PC-9 (cell line): ENCODE data around the gene KCNJ5. TPM values are rescaled to one million over a fixed set of nuclear protein-coding genes. Genes with fewer than 3 reads are reported as not detected.

Experiments used
- BruUV-seq: library from RNA; stranded (reverse); fragments of 400-500 nt; replicated peaks from 2 replicates; lab custom pipeline; 2021; lab: Mats Ljungman, UMichigan
- CTCF ChIA-PET: fragments of 300-600 bp; sonication (Branson Sonifier 250); formaldehyde crosslinking; loops from one replicate; lab custom pipeline; 2022; ENCODE audit warnings: antibody characterized with exemption; lab: Charles Lee
- POLR2A ChIA-PET: fragments of 300-600 bp; sonication (Branson Sonifier 250); formaldehyde crosslinking; loops from one replicate; lab custom pipeline; 2022; ENCODE audit warnings: antibody characterized with exemption; ENCODE audit not compliant: unreplicated experiment; lab: Charles Lee
- DNase-seq, 2 experiments: peaks; one replicate each; pipeline versions ENCODE4 v3.0.0 to v3.0.0-alpha.2; 2015 to 2022; ENCODE audit warnings: mixed read lengths in 1 of 2
- H2AFZ ChIP-seq: fragments of 200-600 bp; sonication (generic); 2 replicates; pipeline ENCODE4 v1.8.1; 2017; ENCODE audit warnings: antibody characterized with exemption
- H3F3A ChIP-seq: fragments of 200-600 bp; sonication (generic); 2 replicates; pipeline ENCODE4 v1.8.1; 2017; ENCODE audit warnings: antibody characterized with exemption, mild to moderate bottlenecking, low read depth; ENCODE audit not compliant: insufficient read depth
- H3K27ac ChIP-seq: fragments of 200-600 bp; sonication (generic); 2 replicates; pipeline ENCODE4 v1.6.1; 2016; ENCODE audit warnings: mixed run types
- H3K27me3 ChIP-seq: fragments of 200-600 bp; sonication (generic); 2 replicates; pipeline ENCODE4 v1.6.1; 2016; ENCODE audit warnings: low read depth, mixed run types; ENCODE audit not compliant: insufficient read depth
- H3K36me3 ChIP-seq: fragments of 200-600 bp; sonication (generic); 2 replicates; pipeline ENCODE4 v1.6.1; 2016; ENCODE audit warnings: low read depth, mixed run types
- H3K4me1 ChIP-seq: fragments of 200-600 bp; sonication (generic); replicated peaks from 2 replicates; pipeline ENCODE4 v1.6.1; 2016; ENCODE audit warnings: mixed run types; ENCODE audit not compliant: insufficient read depth
- H3K4me2 ChIP-seq: fragments of 200-600 bp; sonication (generic); 2 replicates; pipeline ENCODE4 v1.6.1; 2017; ENCODE audit warnings: mixed run types
- H3K4me3 ChIP-seq: fragments of 200-600 bp; sonication (generic); 2 replicates; pipeline ENCODE4 v1.6.1; 2016; ENCODE audit warnings: mixed run types
- H3K79me2 ChIP-seq: fragments of 200-600 bp; sonication (generic); 2 replicates; pipeline ENCODE4 v1.6.1; 2017; ENCODE audit warnings: low read depth, mixed run types
- H3K9me2 ChIP-seq: fragments of 200-600 bp; sonication (generic); 2 replicates; pipeline ENCODE4 v1.8.1; 2017; ENCODE audit warnings: mild to moderate bottlenecking; ENCODE audit not compliant: insufficient read depth
- H3K9me3 ChIP-seq: fragments of 200-600 bp; sonication (generic); 2 replicates; pipeline ENCODE4 v1.8.1; 2016; ENCODE audit warnings: low read depth; ENCODE audit not compliant: insufficient read depth
- H4K20me1 ChIP-seq: fragments of 200-600 bp; sonication (generic); 2 replicates; pipeline ENCODE4 v1.8.1; 2017; ENCODE audit not compliant: insufficient read depth
- EZH2 ChIP-seq: fragments of 200-600 bp; sonication (generic); IDR thresholded peaks from 2 replicates; pipeline ENCODE4 v1.8.0; 2017; ENCODE audit warnings: antibody characterized with exemption, low read depth
- intact Hi-C: fragments of 100-400 bp; cut with micrococcal nuclease; formaldehyde crosslinking; loops from one replicate; pipeline ENCODE4 v1.10.0; 2022; ENCODE audit not compliant: unreplicated experiment
- total RNA-seq: library from RNA; stranded (reverse); gene quantifications from 2 replicates; pipeline ENCODE4 v1.2.3, GENCODE V29; 2021
- TF ChIP-seq, protein P1 (sequence below): fragments of 200-600 bp; sonication (generic); conservative IDR thresholded peaks from 2 replicates; pipeline ENCODE4 v1.6.1; 2017; ENCODE audit warnings: mixed run types, antibody characterized with exemption, mild to moderate bottlenecking, moderate library complexity

The KCNJ5 gene
- total RNA-seq, 1 experiment from 2014 or later: 0.11 TPM

DNA sequence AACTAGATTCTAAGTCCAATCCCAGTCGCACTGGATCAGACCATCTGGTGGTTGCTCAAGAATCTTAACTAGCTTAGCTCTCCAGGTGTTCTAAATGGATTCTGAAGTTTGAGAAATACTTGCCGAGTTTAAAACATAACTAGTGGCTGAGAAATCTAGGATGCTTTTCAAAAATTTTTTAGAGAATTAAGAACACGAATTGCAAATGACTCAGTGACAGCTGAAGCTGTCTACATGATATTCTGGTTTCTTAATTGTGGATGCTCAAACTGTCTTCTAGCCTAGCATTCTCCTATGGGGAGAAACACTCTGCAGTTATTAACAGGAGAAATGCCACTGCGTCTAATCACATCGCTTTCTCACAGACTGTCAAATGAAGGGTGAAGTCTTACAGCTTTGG, 71.7 kb downstream of the KCNJ5 start:
- Histone ChIP-seq H3K79me2 (no peaks in the 10 kb centered on the region), H4K20me1 (no peaks in the 10 kb centered on the region), H2AFZ (no peak overlapping the region), H3K4me1 (no peaks in the 10 kb centered on the region), H3K27me3 (no peaks in the 10 kb centered on the region), H3K27ac (no peak overlapping the region), H3K9me3 (no peaks in the 10 kb centered on the region), H3K4me2 (no peak overlapping the region), H3K36me3 (no peaks in the 10 kb centered on the region), H3F3A (no peaks in the 10 kb centered on the region), H3K9me2 (no peaks in the 10 kb centered on the region), H3K4me3 (no peak overlapping the region)
- ChIA-PET CTCF (no interaction called here), POLR2A (interaction anchor here (0.7 kb wide), 1 partner anchor 359 kb away, joined by 7 read pairs; no protein-coding TSS in a partner anchor)
- no peak for DNase-seq
- no TSS peak for BruUV-seq
- TF ChIP-seq, protein P1, sequence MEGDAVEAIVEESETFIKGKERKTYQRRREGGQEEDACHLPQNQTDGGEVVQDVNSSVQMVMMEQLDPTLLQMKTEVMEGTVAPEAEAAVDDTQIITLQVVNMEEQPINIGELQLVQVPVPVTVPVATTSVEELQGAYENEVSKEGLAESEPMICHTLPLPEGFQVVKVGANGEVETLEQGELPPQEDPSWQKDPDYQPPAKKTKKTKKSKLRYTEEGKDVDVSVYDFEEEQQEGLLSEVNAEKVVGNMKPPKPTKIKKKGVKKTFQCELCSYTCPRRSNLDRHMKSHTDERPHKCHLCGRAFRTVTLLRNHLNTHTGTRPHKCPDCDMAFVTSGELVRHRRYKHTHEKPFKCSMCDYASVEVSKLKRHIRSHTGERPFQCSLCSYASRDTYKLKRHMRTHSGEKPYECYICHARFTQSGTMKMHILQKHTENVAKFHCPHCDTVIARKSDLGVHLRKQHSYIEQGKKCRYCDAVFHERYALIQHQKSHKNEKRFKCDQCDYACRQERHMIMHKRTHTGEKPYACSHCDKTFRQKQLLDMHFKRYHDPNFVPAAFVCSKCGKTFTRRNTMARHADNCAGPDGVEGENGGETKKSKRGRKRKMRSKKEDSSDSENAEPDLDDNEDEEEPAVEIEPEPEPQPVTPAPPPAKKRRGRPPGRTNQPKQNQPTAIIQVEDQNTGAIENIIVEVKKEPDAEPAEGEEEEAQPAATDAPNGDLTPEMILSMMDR: no peak
- no peak for TF ChIP-seq EZH2
- intact Hi-C loops: no loop called here

DNA sequence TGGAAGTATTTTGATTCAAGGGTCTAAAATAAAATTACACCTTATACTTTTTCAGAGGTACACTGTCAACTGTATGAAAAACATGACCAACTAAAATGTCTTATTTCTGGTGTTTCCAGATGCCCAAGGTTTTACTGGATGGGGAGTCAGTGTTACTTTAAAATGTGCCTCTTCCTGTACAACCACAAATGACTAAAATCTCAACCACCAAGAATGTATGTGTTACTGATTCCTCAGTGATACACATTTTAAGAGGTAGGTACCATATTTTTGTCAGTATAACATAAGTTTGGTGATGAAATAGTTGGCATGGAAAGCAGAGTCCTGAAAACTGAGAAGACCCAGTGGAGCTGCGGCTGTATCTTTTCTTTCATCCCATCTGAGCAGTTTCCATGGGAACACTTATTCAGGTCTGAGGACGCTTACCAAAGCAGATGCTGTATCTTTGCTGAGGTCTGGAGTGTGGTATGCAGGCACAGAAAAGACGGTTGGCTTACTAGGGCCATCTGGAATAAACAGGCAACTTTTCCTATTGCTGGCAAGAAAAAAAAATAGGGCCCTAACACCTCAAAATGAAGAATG, 72.7 kb downstream of the KCNJ5 start:
- no TSS peak for BruUV-seq
- Histone ChIP-seq H3F3A (no peaks in the 10 kb centered on the region), H3K27me3 (no peaks in the 10 kb centered on the region), H3K27ac (no peak overlapping the region), H3K9me3 (no peaks in the 10 kb centered on the region), H3K9me2 (no peaks in the 10 kb centered on the region), H3K79me2 (no peaks in the 10 kb centered on the region), H3K4me2 (no peak overlapping the region), H2AFZ (no peak overlapping the region), H4K20me1 (no peaks in the 10 kb centered on the region), H3K36me3 (no peaks in the 10 kb centered on the region), H3K4me3 (no peak overlapping the region), H3K4me1 (no peaks in the 10 kb centered on the region)
- ChIA-PET POLR2A (no interaction called here), CTCF (no interaction called here)
- TF ChIP-seq EZH2: no peak
- TF ChIP-seq, protein P1: no peak
- no peak for DNase-seq
- intact Hi-C loops: no loop called here

DNA sequence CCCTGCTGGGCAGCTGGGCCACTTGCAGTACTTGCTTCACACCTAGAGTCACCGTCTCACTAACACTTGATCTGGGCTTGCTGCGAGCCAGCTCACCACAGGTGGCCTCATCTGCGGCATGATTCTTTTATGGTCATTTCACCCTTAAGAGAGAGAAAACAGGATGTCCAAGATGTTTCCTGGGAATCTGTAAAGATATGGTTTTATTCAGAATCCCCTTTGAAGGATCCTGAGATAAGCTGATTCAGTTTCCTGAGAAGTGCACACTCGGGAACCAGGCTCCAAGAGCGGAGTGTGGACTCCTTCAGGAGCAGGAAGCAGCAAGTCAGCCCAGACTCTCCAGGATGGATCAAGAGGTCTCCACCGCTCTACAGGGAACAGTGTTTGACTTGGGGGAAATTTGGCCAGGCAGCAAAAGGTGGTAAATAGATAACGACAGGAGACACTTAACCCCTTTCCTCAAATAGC, 73.3 kb downstream of the KCNJ5 start:
- TF ChIP-seq, protein P1: no peak
- TF ChIP-seq EZH2: no peak
- Histone ChIP-seq H3K9me3 (no peaks in the 10 kb centered on the region), H3K79me2 (no peaks in the 10 kb centered on the region), H3F3A (no peaks in the 10 kb centered on the region), H3K4me3 (no peak overlapping the region), H3K9me2 (no peaks in the 10 kb centered on the region), H3K4me2 (no peak overlapping the region), H3K4me1 (no peaks in the 10 kb centered on the region), H3K36me3 (no peaks in the 10 kb centered on the region), H2AFZ (no peak overlapping the region), H3K27me3 (no peaks in the 10 kb centered on the region), H3K27ac (no peak overlapping the region), H4K20me1 (no peaks in the 10 kb centered on the region)
- CTCF ChIA-PET: no interaction called here
- no peak for DNase-seq
- intact Hi-C loops: no loop called here
- POLR2A ChIA-PET: no interaction called here
- no TSS peak for BruUV-seq
